HL-60 (cell line): Measurements from ENCODE around the gene MYOCD.

Source experiments
- DNase-seq, 2 experiments: peaks; one replicate each; pipeline ENCODE4 v3.0.0-alpha.2; 2010 to 2020; ENCODE audit warnings: low read depth in 1 of 2, low spot score in 1 of 2
- H3K27ac ChIP-seq: fragments of 250-450 bp; sonication (Bioruptor Pico); replicated peaks from 2 replicates; pipeline ENCODE4 v1.5.1; 2020; ENCODE audit warnings: mild to moderate bottlenecking, moderate library complexity
- H3K27me3 ChIP-seq: fragments of 250-450 bp; sonication (Bioruptor Pico); 2 replicates; pipeline ENCODE4 v1.5.1; 2021; ENCODE audit warnings: mild to moderate bottlenecking, moderate library complexity; ENCODE audit not compliant: insufficient read depth, poor library complexity, severe bottlenecking
- H3K4me3 ChIP-seq: replicated peaks from 2 replicates; pipeline ENCODE4 v1.5.1; 2011; ENCODE audit warnings: mild to moderate bottlenecking, control low read depth, low read length; ENCODE audit not compliant: insufficient read depth
- GABPA ChIP-seq: IDR thresholded peaks from 2 replicates; pipeline ENCODE4 v1.6.1; 2012; ENCODE audit warnings: low read depth
- POLR2AphosphoS5 ChIP-seq: IDR thresholded peaks from 2 replicates; pipeline ENCODE4 v1.6.1; 2012; ENCODE audit warnings: low read depth
- SPI1 ChIP-seq: IDR thresholded peaks from 2 replicates; pipeline ENCODE4 v1.6.1; 2012; ENCODE audit warnings: low read depth, mild to moderate bottlenecking, borderline replicate concordance
- TF ChIP-seq, protein P1 (sequence below): IDR thresholded peaks from 2 replicates; pipeline ENCODE4 v1.6.1; 2012; ENCODE audit warnings: low read depth; ENCODE audit not compliant: insufficient replicate concordance
- TF ChIP-seq, protein P2 (sequence below): IDR thresholded peaks from one replicate; pipeline ENCODE4 v1.5.1; 2011; ENCODE audit warnings: low read length, control low read depth, inconsistent platforms; ENCODE audit not compliant: insufficient read depth

The MYOCD gene

DNA sequence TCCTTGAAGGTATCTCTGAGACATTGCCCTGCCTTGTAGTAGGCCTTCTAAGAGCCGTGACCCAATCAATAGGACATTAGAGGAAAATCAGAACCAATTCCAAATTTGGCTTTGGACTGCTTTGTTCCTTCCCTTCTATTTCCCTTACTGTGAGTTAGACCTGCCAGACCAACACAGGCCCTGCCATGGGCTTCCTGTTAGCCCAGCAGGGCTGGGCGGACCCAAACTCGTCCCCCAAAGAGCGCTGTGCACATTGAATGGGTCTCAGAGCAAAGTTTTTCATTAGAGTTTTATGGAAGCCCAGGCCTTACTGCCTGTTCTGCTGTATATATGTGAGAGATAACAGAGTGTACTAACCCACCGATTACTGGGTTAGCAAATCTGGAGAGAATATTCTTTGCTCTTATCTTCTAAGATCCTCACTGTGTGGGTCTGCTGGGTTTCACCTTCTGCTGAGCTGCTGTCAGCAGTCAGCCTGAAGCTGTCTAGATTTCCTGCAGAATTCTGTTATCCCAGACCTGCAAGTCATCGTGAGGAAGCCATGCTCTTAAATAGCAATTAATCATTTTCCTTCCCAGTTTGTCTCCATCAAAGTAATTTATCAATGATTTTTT lies 129.3 kb downstream of the MYOCD start:
- Histone ChIP-seq H3K27ac (no peak overlapping the region), H3K27me3 (peaks cover 3% of the 10 kb centered on the region), H3K4me3 (no peak overlapping the region)
- no peak for DNase-seq
- no peak for TF ChIP-seq SPI1
- TF ChIP-seq, protein P1, sequence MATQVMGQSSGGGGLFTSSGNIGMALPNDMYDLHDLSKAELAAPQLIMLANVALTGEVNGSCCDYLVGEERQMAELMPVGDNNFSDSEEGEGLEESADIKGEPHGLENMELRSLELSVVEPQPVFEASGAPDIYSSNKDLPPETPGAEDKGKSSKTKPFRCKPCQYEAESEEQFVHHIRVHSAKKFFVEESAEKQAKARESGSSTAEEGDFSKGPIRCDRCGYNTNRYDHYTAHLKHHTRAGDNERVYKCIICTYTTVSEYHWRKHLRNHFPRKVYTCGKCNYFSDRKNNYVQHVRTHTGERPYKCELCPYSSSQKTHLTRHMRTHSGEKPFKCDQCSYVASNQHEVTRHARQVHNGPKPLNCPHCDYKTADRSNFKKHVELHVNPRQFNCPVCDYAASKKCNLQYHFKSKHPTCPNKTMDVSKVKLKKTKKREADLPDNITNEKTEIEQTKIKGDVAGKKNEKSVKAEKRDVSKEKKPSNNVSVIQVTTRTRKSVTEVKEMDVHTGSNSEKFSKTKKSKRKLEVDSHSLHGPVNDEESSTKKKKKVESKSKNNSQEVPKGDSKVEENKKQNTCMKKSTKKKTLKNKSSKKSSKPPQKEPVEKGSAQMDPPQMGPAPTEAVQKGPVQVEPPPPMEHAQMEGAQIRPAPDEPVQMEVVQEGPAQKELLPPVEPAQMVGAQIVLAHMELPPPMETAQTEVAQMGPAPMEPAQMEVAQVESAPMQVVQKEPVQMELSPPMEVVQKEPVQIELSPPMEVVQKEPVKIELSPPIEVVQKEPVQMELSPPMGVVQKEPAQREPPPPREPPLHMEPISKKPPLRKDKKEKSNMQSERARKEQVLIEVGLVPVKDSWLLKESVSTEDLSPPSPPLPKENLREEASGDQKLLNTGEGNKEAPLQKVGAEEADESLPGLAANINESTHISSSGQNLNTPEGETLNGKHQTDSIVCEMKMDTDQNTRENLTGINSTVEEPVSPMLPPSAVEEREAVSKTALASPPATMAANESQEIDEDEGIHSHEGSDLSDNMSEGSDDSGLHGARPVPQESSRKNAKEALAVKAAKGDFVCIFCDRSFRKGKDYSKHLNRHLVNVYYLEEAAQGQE, result no peak
- TF ChIP-seq POLR2AphosphoS5, result no peak
- TF ChIP-seq, protein P2, sequence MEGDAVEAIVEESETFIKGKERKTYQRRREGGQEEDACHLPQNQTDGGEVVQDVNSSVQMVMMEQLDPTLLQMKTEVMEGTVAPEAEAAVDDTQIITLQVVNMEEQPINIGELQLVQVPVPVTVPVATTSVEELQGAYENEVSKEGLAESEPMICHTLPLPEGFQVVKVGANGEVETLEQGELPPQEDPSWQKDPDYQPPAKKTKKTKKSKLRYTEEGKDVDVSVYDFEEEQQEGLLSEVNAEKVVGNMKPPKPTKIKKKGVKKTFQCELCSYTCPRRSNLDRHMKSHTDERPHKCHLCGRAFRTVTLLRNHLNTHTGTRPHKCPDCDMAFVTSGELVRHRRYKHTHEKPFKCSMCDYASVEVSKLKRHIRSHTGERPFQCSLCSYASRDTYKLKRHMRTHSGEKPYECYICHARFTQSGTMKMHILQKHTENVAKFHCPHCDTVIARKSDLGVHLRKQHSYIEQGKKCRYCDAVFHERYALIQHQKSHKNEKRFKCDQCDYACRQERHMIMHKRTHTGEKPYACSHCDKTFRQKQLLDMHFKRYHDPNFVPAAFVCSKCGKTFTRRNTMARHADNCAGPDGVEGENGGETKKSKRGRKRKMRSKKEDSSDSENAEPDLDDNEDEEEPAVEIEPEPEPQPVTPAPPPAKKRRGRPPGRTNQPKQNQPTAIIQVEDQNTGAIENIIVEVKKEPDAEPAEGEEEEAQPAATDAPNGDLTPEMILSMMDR, result no peak
- no peak for TF ChIP-seq GABPA

DNA sequence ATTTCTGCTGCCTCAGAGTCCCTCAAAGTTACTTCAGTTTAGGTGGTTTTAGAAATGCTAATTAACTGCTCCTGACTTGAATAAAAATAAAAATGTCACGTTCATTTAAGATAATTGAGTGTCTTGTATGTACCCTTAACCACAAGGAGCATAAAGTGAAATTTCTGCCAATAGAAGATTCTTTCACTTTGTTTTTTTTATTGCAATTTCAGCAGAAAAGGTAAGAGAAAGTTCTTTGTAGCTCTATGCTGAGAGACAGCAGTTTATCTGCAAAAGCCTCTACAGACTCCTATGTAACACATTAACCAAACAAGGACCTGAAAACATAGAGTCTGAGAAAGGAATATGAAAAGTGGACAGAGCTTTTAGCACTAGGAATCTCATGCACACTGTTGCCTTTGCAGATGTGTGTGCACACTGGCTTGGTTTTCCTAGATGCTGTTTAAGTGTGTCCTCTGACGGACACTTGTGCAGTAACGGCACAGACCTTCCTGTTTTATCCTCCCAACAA lies 135.2 kb downstream of the MYOCD start:
- no peaks in the 10 kb centered on the region for H3K27me3 ChIP-seq
- H3K4me3 ChIP-seq, result no peak overlapping the region
- H3K27ac ChIP-seq, result no peak overlapping the region
- no peak for DNase-seq
- no peak for TF ChIP-seq POLR2AphosphoS5
- no peak for TF ChIP-seq SPI1
- no peak for TF ChIP-seq GABPA

DNA sequence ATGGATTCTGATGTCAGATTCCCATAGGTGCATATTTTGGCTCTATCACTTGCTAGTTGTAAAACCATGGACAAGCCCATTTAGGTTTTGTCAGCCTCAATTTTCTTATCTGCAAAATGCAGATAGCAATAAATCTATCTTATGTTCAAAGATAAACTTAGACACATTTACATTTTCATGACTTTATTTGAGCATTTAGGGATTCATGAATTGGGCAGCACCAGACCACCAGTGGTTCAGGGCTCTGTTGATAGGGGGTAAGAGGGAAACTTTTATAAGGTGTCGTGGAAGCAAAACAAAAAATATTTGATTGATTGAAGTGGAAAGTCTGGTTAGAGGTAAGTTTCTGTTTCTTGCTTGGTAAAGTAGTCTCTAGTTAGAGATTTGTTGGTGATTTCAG lies 140.9 kb downstream of the MYOCD start:
- Histone ChIP-seq H3K27me3 (no peaks in the 10 kb centered on the region), H3K4me3 (no peak overlapping the region), H3K27ac (no peak overlapping the region)
- TF ChIP-seq, protein P2, result no peak
- TF ChIP-seq POLR2AphosphoS5 (no peak), GABPA (no peak), SPI1 (no peak)
- TF ChIP-seq, protein P1, result no peak
- no peak for DNase-seq

DNA sequence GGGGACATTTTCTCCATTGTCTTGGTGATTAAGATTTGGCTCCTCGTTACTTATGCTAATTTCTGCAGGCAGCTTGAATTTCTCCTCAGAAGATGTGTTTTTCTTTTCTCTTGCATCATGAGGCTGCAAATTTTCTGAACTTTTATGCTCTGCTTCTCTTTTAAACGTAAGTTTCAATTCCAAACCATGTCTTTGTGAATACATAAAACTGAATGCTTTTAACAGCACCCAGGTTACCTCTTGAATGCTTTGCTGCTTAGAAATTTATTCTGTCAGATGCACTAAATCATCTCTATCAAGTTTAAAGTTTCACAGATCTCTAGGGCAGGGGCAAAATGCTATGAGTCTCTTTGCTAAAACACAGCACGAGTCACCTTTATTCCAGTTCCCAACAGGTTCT lies 143.0 kb downstream of the MYOCD start:
- TF ChIP-seq GABPA, result no peak
- no peak for TF ChIP-seq POLR2AphosphoS5
- no peak for TF ChIP-seq SPI1
- TF ChIP-seq, protein P2, result no peak
- TF ChIP-seq, protein P1, result no peak
- no peak for DNase-seq
- H3K4me3 ChIP-seq, result no peak overlapping the region
- H3K27me3 ChIP-seq, result no peaks in the 10 kb centered on the region
- H3K27ac ChIP-seq, result no peak overlapping the region
